Hepatic stellate cell (primary cell): ENCODE measurements around the gene RIMS1.

Experiments
- DNase-seq: peaks from one replicate; pipeline ENCODE4 v3.0.0; 2011; ENCODE audit warnings: low spot score

RIMS1 gene

GRCh38 chr6:72350296-72350881, 464.0 kb downstream of the RIMS1 start:
- DNase-seq, result no peak

GRCh38 chr6:72363844-72364740, 477.7 kb downstream of the RIMS1 start:
- DNase-seq, result peak; percentile 69

- DNase-seq, result no peak
Observed at GRCh38 chr6:72365773-72366172, 479.4 kb downstream of the RIMS1 start.

GRCh38 chr6:72367439-72367838, 481.1 kb downstream of the RIMS1 start:
- DNase-seq, result no peak

GRCh38 chr6:72371473-72371872, 485.1 kb downstream of the RIMS1 start:
- no peak for DNase-seq

GRCh38 chr6:72374172-72374571, 487.8 kb downstream of the RIMS1 start:
- DNase-seq, result no peak

GRCh38 chr6:72374857-72375256, 488.5 kb downstream of the RIMS1 start:
- DNase-seq, result no peak

GRCh38 chr6:72376736-72377135, 490.4 kb downstream of the RIMS1 start:
- no peak for DNase-seq

GRCh38 chr6:72381076-72381475, 494.7 kb downstream of the RIMS1 start:
- no peak for DNase-seq

GRCh38 chr6:72382602-72383529, 496.5 kb downstream of the RIMS1 start:
- DNase-seq, result no peak

- no peak for DNase-seq
Observed at GRCh38 chr6:72386324-72386723, 500.0 kb downstream of the RIMS1 start.

GRCh38 chr6:72389698-72390097, 503.3 kb downstream of the RIMS1 start:
- DNase-seq, result no peak

- DNase-seq, result no peak
Observed at GRCh38 chr6:72390548-72390947, 504.2 kb downstream of the RIMS1 start.

- no peak for DNase-seq
Observed at GRCh38 chr6:72401865-72402264, 515.5 kb downstream of the RIMS1 start.

- no peak for DNase-seq
Observed at GRCh38 chr6:72403413-72403812, 517.1 kb downstream of the RIMS1 start.

- DNase-seq, result no peak
Observed at GRCh38 chr6:72406517-72406916, 520.2 kb downstream of the RIMS1 start.

GRCh38 chr6:72410769-72411168, 524.4 kb downstream of the RIMS1 start:
- no peak for DNase-seq

GRCh38 chr6:72411872-72412708, 525.7 kb downstream of the RIMS1 start:
- peak; percentile 61 for DNase-seq

GRCh38 chr6:72412709-72413044, 526.3 kb downstream of the RIMS1 start:
- no peak for DNase-seq

GRCh38 chr6:72413884-72414283, 527.5 kb downstream of the RIMS1 start:
- DNase-seq, result no peak

- no peak for DNase-seq
Observed at GRCh38 chr6:72414657-72415056, 528.3 kb downstream of the RIMS1 start.
